Right lobe of liver (tissue), 4 donors: Measurements from ENCODE around the gene ADSS2.

Experiments used
- CTCF ChIP-seq, 4 donors: fragments of 200-600 bp in 3 of 4; fragments of 450-650 bp in 1 of 4; IDR thresholded peaks; one replicate each; pipeline versions ENCODE4 v1.5.1 to v1.8.0; 2016 to 2022; ENCODE audit warnings: antibody characterized with exemption in 4 of 4, mild to moderate bottlenecking in 2 of 4
- POLR2A ChIP-seq: fragments of 450-650 bp; IDR thresholded peaks from one replicate; pipeline ENCODE4 v1.6.1; 2017; ENCODE audit warnings: antibody characterized with exemption, mild to moderate bottlenecking
- donor health status: DM: no; HTN: no; CAD: no.
- donor health status: DM: no; HTN: no; CAD: no.
- donor health status: DM: no; HTN: yes; CAD: no.

GRCh38 chr1:244473059-244473605 is 21.4 kb upstream of the ADSS2 start:
- no peak for TF ChIP-seq POLR2A
- TF ChIP-seq CTCF (IDR thresholded peaks at IDR 0.05) = no peak
